HCT116 (cell line): ENCODE results near the gene KIAA1671. TPM values are rescaled to one million over a fixed set of nuclear protein-coding genes. Genes with fewer than 3 reads are reported as not detected.

Source experiments
- ATAC-seq: fragments of 200-7000 bp; cut with Tn5 transposase; 2 replicates; pipeline ENCODE4 v1.9.1; 2020; ENCODE audit warnings: mild to moderate bottlenecking, moderate library complexity
- BruUV-seq: library from RNA; stranded (reverse); fragments of 400-500 nt; replicated peaks from 2 replicates; lab custom pipeline; 2021; lab: Mats Ljungman, UMichigan
- CTCF ChIA-PET: fragments of 300-600 bp; sonication (Branson Sonifier 250); formaldehyde crosslinking; loops from one replicate; lab custom pipeline; 2021; ENCODE audit warnings: antibody characterized with exemption; lab: Charles Lee
- POLR2A ChIA-PET: fragments of 300-600, 350-600 bp; sonication (Branson Sonifier 250); formaldehyde crosslinking; loops from one replicate; lab custom pipeline; 2021; ENCODE audit warnings: antibody characterized with exemption; lab: Charles Lee
- RAD21 ChIA-PET, 2 experiments: fragments of 300-600 bp; sonication (Branson Sonifier 250); formaldehyde crosslinking; loops; one replicate each; lab custom pipeline; 2023; ENCODE audit warnings: low total read pairs in 2 of 2; ENCODE audit not compliant: uncharacterized antibody in 2 of 2, unreplicated experiment in 2 of 2, low non-redundant PET in 1 of 2; lab: Charles Lee
- DNase-seq: peaks from one replicate; pipeline ENCODE4 v3.0.0-alpha.2; 2010; ENCODE audit warnings: low read depth, low spot score
- H2AFZ ChIP-seq: fragments of 200-600 bp; shearing (Covaris generic), sonication (generic); 2 replicates; pipeline ENCODE4 v1.6.1; 2017; ENCODE audit warnings: low read depth, mixed run types, mixed read lengths, antibody characterized with exemption, low read length; ENCODE audit not compliant: poor library complexity, severe bottlenecking
- H3K27ac ChIP-seq: 2 replicates; pipeline ENCODE4 v1.5.1; 2012; ENCODE audit warnings: low read depth, low read length
- H3K27me3 ChIP-seq: fragments of 200-600 bp; sonication (generic); 2 replicates; pipeline ENCODE4 v1.6.1; 2016; ENCODE audit warnings: mixed run types, low read length, mixed read lengths; ENCODE audit not compliant: insufficient read depth
- H3K36me3 ChIP-seq, 2 experiments: fragments of 200-500 bp in 1 of 2; fragments of 200-600 bp in 1 of 2; sonication (Bioruptor generic) in 1 of 2; sonication (generic) in 1 of 2; 2 replicates each; pipeline versions ENCODE4 v1.5.1 to v1.6.1; 2014 to 2016; ENCODE audit warnings: low read length in 2 of 2, inconsistent platforms in 1 of 2, mixed read lengths in 1 of 2, mixed run types in 1 of 2; ENCODE audit not compliant: insufficient read depth in 2 of 2, control insufficient read depth in 1 of 2
- H3K4me1 ChIP-seq, 2 experiments: fragments of 200-600 bp in 1 of 2; sonication (generic) in 1 of 2; 2 replicates each; pipeline versions ENCODE4 v1.5.1 to v1.6.1; 2012 to 2017; ENCODE audit warnings: low read length in 2 of 2, inconsistent platforms in 1 of 2, mild to moderate bottlenecking in 1 of 2, mixed read lengths in 1 of 2, mixed run types in 1 of 2, moderate library complexity in 1 of 2; ENCODE audit not compliant: insufficient read depth in 2 of 2, control insufficient read depth in 1 of 2
- H3K4me2 ChIP-seq: fragments of 200-600 bp; sonication (generic); 2 replicates; pipeline ENCODE4 v1.6.1; 2017; ENCODE audit warnings: mixed run types, low read length, mixed read lengths
- H3K4me3 ChIP-seq, 2 experiments: fragments of 200-600 bp in 1 of 2; sonication (generic) in 1 of 2; replicated peaks in 1 of 2; 2 replicates each; pipeline ENCODE4 v1.5.1; 2011 to 2016; ENCODE audit warnings: low read length in 2 of 2, control low read depth in 1 of 2, low read depth in 1 of 2, mild to moderate bottlenecking in 1 of 2, mixed read lengths in 1 of 2, mixed run types in 1 of 2
- H3K79me2 ChIP-seq: fragments of 200-600 bp; sonication (generic); 2 replicates; pipeline ENCODE4 v1.6.1; 2017; ENCODE audit warnings: mild to moderate bottlenecking, mixed run types, low read length, moderate library complexity, mixed read lengths; ENCODE audit not compliant: insufficient read depth
- H3K9ac ChIP-seq: fragments of 200-600 bp; sonication (generic); 2 replicates; pipeline ENCODE4 v1.6.1; 2016; ENCODE audit warnings: low read length, mixed read lengths
- H3K9me2 ChIP-seq: fragments of 200-600 bp; sonication (generic), shearing (Covaris generic); 2 replicates; pipeline ENCODE4 v1.6.1; 2017; ENCODE audit warnings: mixed run types, mild to moderate bottlenecking, moderate library complexity; ENCODE audit not compliant: insufficient read depth
- H3K9me3 ChIP-seq, 2 experiments: fragments of 200-500 bp in 1 of 2; fragments of 200-600 bp in 1 of 2; sonication (Bioruptor generic) in 1 of 2; sonication (generic) in 1 of 2; 2 replicates each; pipeline ENCODE4 v1.6.1; 2014 to 2017; ENCODE audit warnings: low read length in 2 of 2, mixed read lengths in 2 of 2, inconsistent platforms in 1 of 2, low read depth in 1 of 2, mild to moderate bottlenecking in 1 of 2, mixed run types in 1 of 2, moderate library complexity in 1 of 2; ENCODE audit not compliant: control insufficient read depth in 1 of 2, insufficient read depth in 1 of 2
- H4K20me1 ChIP-seq: fragments of 200-600 bp; sonication (generic), shearing (Covaris generic); 2 replicates; pipeline ENCODE4 v1.6.1; 2017; ENCODE audit warnings: mixed run types, mild to moderate bottlenecking, moderate library complexity; ENCODE audit not compliant: insufficient read depth
- CBX3 ChIP-seq: IDR thresholded peaks from 2 replicates; pipeline ENCODE4 v1.6.1; 2012; ENCODE audit warnings: low read depth
- CTCF ChIP-seq, 3 experiments: fragments of 200-600 bp in 1 of 3; sonication (generic) in 1 of 3; IDR thresholded peaks in 2 of 3; conservative IDR thresholded peaks in 1 of 3; 2 replicates each; pipeline ENCODE4 v1.5.1; 2012 to 2017; ENCODE audit warnings: low read depth in 2 of 3, low read length in 2 of 3, antibody characterized with exemption in 1 of 3, borderline replicate concordance in 1 of 3, control low read depth in 1 of 3, mild to moderate bottlenecking in 1 of 3, mixed read lengths in 1 of 3, mixed run types in 1 of 3, moderate library complexity in 1 of 3; ENCODE audit not compliant: insufficient read depth in 1 of 3
- EZH2phosphoT487 ChIP-seq: fragments of 200-600 bp; IDR thresholded peaks from 2 replicates; pipeline ENCODE4 v1.6.1; 2018; ENCODE audit warnings: antibody characterized with exemption, borderline replicate concordance
- FOSL1 ChIP-seq: IDR thresholded peaks from 2 replicates; pipeline ENCODE4 v1.6.1; 2012; ENCODE audit warnings: low read depth
- JUND ChIP-seq: IDR thresholded peaks from 2 replicates; pipeline ENCODE4 v1.6.1; 2012
- POLR2A ChIP-seq: IDR thresholded peaks from 2 replicates; pipeline ENCODE4 v1.7.0; 2011; ENCODE audit warnings: borderline replicate concordance; ENCODE audit not compliant: insufficient read depth, insufficient read length; ENCODE audit errors: extremely low read depth
- RAD21 ChIP-seq: IDR thresholded peaks from 2 replicates; pipeline ENCODE4 v1.6.1; 2012; ENCODE audit warnings: low read depth, mild to moderate bottlenecking
- REST ChIP-seq: IDR thresholded peaks from 2 replicates; pipeline ENCODE4 v1.6.1; 2012; ENCODE audit warnings: low read depth
- SIN3A ChIP-seq: IDR thresholded peaks from 2 replicates; pipeline ENCODE4 v1.6.1; 2012; ENCODE audit warnings: low read depth
- SP1 ChIP-seq: IDR thresholded peaks from 2 replicates; pipeline ENCODE4 v1.6.1; 2012; ENCODE audit warnings: low read depth
- SRF ChIP-seq: IDR thresholded peaks from 2 replicates; pipeline ENCODE4 v1.6.1; 2012; ENCODE audit warnings: low read depth
- TCF7L2 ChIP-seq: IDR thresholded peaks from 2 replicates; pipeline ENCODE4 v1.7.0; 2011; ENCODE audit warnings: borderline replicate concordance, inconsistent platforms; ENCODE audit not compliant: insufficient read depth, insufficient read length; ENCODE audit errors: extremely low read depth
- YY1 ChIP-seq: IDR thresholded peaks from 2 replicates; pipeline ENCODE4 v1.6.1; 2011; ENCODE audit warnings: low read length, low read depth, moderate library complexity, mild to moderate bottlenecking; ENCODE audit not compliant: insufficient replicate concordance; ENCODE audit errors: extremely low read depth
- ZNF274 ChIP-seq: fragments of 200-500 bp; sonication (Bioruptor generic); IDR thresholded peaks from 2 replicates; pipeline ENCODE4 v1.6.1; 2014; ENCODE audit warnings: mild to moderate bottlenecking, low read depth, low read length, inconsistent platforms
- intact Hi-C: fragments of 100-400 bp; cut with micrococcal nuclease; formaldehyde crosslinking; loops from 2 replicates; pipeline ENCODE4 v1.10.0; 2022
- total RNA-seq: library from RNA; stranded (reverse); gene quantifications from one replicate; pipeline ENCODE4 v1.2.1, GENCODE V29; 2021; ENCODE audit not compliant: unreplicated experiment

The KIAA1671 gene
- total RNA-seq, 1 experiment from 2014 or later = 36.8 TPM

- POLR2A ChIA-PET = no interaction called here
- CTCF ChIA-PET = interaction anchor here (0.8 to 2.8 kb wide), 13 partner anchors 9 to 433 kb away, joined by 3 to 14 read pairs (median 3); no protein-coding TSS in a partner anchor
- no peaks in the 10 kb centered on the region for H3K9me3 ChIP-seq
- no peaks in the 10 kb centered on the region for H3K27me3 ChIP-seq
- H2AFZ ChIP-seq = no peak overlapping the region
- no peak overlapping the region for H3K4me3 ChIP-seq
- no peaks in the 10 kb centered on the region for H4K20me1 ChIP-seq
- no peak overlapping the region for H3K27ac ChIP-seq
- H3K36me3 ChIP-seq = no peaks in the 10 kb centered on the region
- no peaks in the 10 kb centered on the region for H3K79me2 ChIP-seq
- no peak overlapping the region for H3K4me2 ChIP-seq
- DNase-seq = peak; percentile 29
- H3K4me1 ChIP-seq = no peaks in the 10 kb centered on the region
- BruUV-seq = no TSS peak
- intact Hi-C loops = loop anchor here (10.0 kb wide), 1 partner anchor 132 kb away; no protein-coding TSS in a partner anchor
- peak; percentile 95 for ATAC-seq
- H3K9me2 ChIP-seq = no peaks in the 10 kb centered on the region
- no peak for TF ChIP-seq SRF
- TF ChIP-seq CTCF (IDR thresholded peaks at IDR 0.05 in 2 of 3, conservative IDR thresholded peaks at IDR 0.05 in 1 of 3; ENCODE audit: borderline replicate concordance in 1 of 3, insufficient read depth in 1 of 3, low read depth in 2 of 3, low read length in 2 of 3) = peak; percentile 52 to 93 (median 90); a peak in 5 of 6 replicates
- TF ChIP-seq RAD21 = peak; percentile 65
- no peak for TF ChIP-seq TCF7L2
- TF ChIP-seq FOSL1 = no peak
- RAD21 ChIA-PET = no interaction called here
- H3K9ac ChIP-seq = no peak overlapping the region
Measured at GRCh38 chr22:25202290-25202921, 249.9 kb downstream of the KIAA1671 start.

GRCh38 chr22:25203082-25203481 is 250.6 kb downstream of the KIAA1671 start:
- ATAC-seq (no peak), DNase-seq (no peak)
- no peak overlapping the region for H3K27ac ChIP-seq
- POLR2A ChIA-PET = no interaction called here
- H3K9me2 ChIP-seq = no peaks in the 10 kb centered on the region
- CTCF ChIA-PET = interaction anchor here (1.3 to 2.8 kb wide), 3 partner anchors 10 to 131 kb away, joined by 3 to 14 read pairs (median 9); no protein-coding TSS in a partner anchor
- no peak overlapping the region for H3K9ac ChIP-seq
- no peaks in the 10 kb centered on the region for H3K4me1 ChIP-seq
- no peaks in the 10 kb centered on the region for H3K79me2 ChIP-seq
- H3K9me3 ChIP-seq = no peaks in the 10 kb centered on the region
- no TSS peak for BruUV-seq
- no peaks in the 10 kb centered on the region for H3K36me3 ChIP-seq
- H3K4me3 ChIP-seq = no peak overlapping the region
- H2AFZ ChIP-seq = no peak overlapping the region
- H3K27me3 ChIP-seq = no peaks in the 10 kb centered on the region
- intact Hi-C loops = loop anchor here (10.0 kb wide), 1 partner anchor 132 kb away; no protein-coding TSS in a partner anchor
- RAD21 ChIA-PET = no interaction called here
- H3K4me2 ChIP-seq = no peak overlapping the region
- H4K20me1 ChIP-seq = no peaks in the 10 kb centered on the region
- TF ChIP-seq ZNF274 (no peak), REST (no peak), SIN3A (no peak), RAD21 (no peak), EZH2phosphoT487 (no peak), POLR2A (no peak), SP1 (no peak), SRF (no peak), YY1 (no peak), JUND (no peak), TCF7L2 (no peak), FOSL1 (no peak), CBX3 (no peak)
